ENCODE measurements around the gene TGM3. TPM values are rescaled to one million over a fixed set of nuclear protein-coding genes. Genes with fewer than 3 reads are reported as not detected.

The TGM3 gene
- total RNA-seq, 4 donors from 2014 or later: not detected

DNA sequence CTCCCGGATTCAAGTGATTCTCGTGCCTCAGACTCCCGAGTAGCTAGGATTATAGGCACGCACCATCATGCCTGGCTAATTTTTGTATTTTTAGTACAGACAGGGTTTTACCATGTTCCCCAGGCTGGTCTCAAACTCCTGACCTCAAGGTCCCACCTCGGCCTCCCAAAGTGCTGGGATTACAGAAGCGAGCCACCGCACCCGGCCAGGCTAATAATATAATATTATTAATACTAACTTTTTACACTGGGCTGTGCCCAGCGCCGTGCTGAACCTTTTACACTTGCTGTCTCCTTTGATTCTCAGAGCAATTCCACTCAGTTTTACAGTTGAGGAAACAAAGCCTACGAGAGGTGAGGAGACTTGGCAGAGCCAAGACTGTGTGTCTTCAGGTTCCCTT lies 2.3 kb upstream of the TGM3 start:
- ATAC-seq (ENCODE audit: low FRiP score) (no peak), DNase-seq (ENCODE audit: low spot score) (no peak)
- TF ChIP-seq, protein P1, sequence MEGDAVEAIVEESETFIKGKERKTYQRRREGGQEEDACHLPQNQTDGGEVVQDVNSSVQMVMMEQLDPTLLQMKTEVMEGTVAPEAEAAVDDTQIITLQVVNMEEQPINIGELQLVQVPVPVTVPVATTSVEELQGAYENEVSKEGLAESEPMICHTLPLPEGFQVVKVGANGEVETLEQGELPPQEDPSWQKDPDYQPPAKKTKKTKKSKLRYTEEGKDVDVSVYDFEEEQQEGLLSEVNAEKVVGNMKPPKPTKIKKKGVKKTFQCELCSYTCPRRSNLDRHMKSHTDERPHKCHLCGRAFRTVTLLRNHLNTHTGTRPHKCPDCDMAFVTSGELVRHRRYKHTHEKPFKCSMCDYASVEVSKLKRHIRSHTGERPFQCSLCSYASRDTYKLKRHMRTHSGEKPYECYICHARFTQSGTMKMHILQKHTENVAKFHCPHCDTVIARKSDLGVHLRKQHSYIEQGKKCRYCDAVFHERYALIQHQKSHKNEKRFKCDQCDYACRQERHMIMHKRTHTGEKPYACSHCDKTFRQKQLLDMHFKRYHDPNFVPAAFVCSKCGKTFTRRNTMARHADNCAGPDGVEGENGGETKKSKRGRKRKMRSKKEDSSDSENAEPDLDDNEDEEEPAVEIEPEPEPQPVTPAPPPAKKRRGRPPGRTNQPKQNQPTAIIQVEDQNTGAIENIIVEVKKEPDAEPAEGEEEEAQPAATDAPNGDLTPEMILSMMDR (IDR thresholded peaks at IDR 0.05): no peak

DNA sequence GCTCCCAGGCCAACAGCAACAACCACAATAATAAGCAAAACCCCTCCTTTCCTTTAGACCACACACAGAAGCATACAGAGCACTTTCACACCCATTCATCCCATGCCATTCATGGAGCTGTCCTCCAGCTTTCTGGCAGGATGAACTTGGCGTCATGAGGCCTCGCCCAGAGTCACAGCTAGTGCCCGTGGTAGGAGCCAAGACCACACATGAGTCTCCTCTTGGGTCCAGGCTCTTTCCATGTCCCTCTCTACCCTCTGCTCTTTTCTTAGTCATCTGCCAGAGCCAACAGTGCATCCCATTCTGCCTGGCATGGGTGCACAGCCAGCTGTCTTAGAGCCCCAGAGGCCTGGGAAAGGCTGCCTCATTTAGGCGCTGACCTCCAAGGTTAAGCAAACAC lies 1.8 kb upstream of the TGM3 start:
- ATAC-seq (ENCODE audit: low FRiP score) (no peak), DNase-seq (ENCODE audit: low spot score) (no peak)
- TF ChIP-seq, protein P1 (IDR thresholded peaks at IDR 0.05): no peak

DNA sequence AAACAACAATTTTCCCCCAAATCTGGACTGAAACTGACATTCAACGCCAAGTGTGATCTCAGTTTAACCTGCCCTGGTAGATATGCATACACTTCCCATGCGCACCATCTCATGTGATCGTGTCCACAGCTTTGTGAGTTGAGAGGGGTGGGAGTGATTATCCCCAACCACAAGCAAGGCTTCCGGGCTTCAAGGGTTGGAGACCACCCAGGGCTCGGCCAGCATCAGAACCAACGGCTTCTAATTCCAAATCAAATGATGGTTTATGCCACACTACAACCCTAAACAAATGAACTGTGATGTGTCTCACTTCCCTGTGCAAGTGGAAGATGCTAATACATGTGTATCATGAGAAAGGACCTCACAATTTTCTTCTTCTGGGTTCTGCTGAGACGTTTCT lies 515 bp upstream of the TGM3 start:
- TF ChIP-seq, protein P1 (IDR thresholded peaks at IDR 0.05): no peak
- DNase-seq (ENCODE audit: low spot score): no peak
- ATAC-seq (ENCODE audit: low FRiP score): no peak

DNA sequence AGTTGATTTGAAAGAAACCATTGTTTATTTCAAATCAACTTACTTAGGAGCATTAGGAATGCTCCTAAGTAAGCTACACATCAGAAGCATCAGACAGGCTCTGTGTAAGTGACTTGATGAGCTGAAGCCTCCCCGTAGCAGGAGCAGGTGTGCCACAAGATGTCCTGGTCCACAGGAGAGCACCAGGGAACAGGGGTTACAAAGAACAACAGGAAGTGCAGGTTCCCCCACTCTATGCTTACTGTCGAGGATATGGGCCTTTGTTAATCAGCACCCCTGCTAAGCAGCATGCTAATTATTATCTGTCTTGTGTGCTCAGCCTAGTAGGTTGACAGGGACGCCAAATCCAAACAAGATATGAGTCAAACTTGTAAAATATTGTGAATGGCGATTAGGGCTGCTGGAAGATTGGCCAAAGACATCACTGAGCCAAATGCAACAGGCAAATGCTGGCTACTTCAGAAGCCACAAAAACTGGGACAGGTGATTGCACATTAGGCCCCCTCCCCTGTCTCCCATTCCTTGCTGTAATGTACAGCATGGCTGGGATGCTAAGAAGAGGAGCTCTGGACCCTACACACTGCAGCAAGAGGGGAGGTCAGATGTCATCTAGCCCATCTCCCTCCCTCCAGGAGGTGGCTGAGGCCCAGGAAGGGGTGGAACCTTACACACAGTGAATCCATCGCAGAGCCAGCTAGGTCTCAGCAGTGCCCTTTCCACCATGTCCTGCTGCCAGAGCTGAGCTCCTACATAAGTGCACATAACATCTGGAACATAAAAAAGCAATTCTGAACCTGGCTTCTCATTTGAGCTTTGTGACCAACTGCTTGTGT lies 939 bp downstream of the TGM3 start:
- no peak for DNase-seq (ENCODE audit: low spot score)
- TF ChIP-seq, protein P1 (IDR thresholded peaks at IDR 0.05): no peak
- ATAC-seq (ENCODE audit: low FRiP score): no peak

DNA sequence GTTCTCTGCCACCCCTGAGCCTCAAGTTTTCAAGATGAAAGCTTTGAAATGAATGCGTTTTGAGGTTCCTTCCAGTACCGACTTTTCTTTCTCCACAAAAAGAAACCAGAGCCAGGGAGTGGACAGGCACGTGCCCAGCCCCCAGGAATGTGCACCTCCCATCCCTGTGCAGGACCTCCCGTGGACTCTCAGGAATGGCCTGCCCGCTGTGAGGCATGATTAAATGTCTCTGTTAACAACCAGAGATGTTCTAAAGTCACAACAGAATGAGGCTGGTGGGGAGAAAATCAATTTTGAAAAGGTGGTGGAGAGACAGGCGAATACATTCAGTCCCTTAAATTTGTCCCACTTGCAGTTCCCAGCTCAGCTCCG lies 1.5 kb downstream of the TGM3 start:
- TF ChIP-seq, protein P1 (IDR thresholded peaks at IDR 0.05): no peak
- ATAC-seq (ENCODE audit: low FRiP score): no peak

DNA sequence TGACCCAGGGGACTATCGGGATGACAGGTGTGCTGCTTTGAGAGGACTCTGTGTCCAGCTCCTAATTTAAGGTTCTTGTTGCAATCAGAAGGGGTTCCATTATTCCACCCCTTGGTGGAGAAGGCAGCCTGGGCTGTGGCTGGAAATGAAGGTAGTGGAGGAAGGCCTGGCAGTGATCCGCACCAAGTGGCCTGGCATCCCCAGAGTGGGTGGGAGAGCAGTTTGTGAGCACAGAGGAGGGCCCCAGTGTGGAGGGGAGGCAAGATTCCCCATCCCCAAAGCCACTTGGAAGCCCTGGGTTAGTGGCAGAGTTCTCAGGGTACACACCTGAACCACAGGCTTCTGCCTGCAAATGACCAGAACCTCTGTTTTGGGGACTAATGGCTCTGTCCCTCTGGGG lies 2.3 kb downstream of the TGM3 start:
- DNase-seq (ENCODE audit: low spot score) (no peak), ATAC-seq (ENCODE audit: low FRiP score) (no peak)
- TF ChIP-seq, protein P1 (IDR thresholded peaks at IDR 0.05): no peak

More for the DNA sequence above, 1.5 kb downstream of the TGM3 start:
- no peak for DNase-seq (ENCODE audit: low spot score)

DNA sequence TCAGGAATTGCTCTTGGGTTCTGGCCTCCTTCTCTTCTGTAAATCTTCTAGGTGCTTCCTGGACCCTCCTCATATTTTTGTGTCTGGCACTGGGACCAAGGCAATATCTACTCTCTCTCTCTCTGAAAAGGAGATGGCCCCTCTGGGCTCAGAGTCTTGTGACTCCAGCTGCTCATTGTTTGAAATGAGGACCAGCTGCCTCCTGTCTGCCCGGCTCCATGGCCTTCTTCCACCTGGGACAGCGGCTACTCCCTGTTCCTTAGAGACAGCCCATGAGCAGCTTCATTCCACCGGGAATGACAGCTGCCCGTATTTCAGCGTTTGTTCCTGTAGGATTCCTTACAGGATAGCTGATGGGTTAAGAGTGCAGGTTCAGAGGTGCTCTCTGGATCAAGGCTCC lies 2.9 kb downstream of the TGM3 start:
- DNase-seq (ENCODE audit: low spot score): no peak
- no peak for ATAC-seq (ENCODE audit: low FRiP score)
- TF ChIP-seq, protein P1 (IDR thresholded peaks at IDR 0.05): no peak
